GM19395 (cell line): ENCODE results near the gene AP2A2.

Source experiments
- ATAC-seq: cut with Tn5 transposase; IDR thresholded peaks from one replicate; pipeline ENCODE4 v1.9.1; 2021; ENCODE audit warnings: mild to moderate bottlenecking, moderate library complexity; ENCODE audit not compliant: unreplicated experiment

Gene AP2A2

DNA sequence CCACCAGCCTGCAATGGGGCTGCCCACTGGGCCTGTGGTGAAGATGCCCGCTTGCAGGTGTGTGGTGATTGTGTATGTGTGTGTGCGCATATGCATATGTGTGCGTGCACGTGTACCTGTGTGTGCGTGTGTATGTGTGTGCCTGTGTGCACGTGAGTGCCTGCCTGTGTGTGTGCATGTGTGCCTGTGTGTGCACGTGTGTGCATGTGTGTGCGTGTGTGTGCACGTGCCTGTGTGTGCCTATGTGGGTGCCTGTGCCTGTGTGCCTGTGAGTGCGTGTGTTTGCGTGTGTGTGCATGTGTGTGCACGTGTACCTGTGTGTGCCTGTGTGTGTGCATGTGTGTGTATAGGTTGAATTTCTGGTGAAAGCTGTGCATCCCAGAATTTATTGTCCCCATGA lies 113.3 kb downstream of the AP2A2 start:
- ATAC-seq: no peak

DNA sequence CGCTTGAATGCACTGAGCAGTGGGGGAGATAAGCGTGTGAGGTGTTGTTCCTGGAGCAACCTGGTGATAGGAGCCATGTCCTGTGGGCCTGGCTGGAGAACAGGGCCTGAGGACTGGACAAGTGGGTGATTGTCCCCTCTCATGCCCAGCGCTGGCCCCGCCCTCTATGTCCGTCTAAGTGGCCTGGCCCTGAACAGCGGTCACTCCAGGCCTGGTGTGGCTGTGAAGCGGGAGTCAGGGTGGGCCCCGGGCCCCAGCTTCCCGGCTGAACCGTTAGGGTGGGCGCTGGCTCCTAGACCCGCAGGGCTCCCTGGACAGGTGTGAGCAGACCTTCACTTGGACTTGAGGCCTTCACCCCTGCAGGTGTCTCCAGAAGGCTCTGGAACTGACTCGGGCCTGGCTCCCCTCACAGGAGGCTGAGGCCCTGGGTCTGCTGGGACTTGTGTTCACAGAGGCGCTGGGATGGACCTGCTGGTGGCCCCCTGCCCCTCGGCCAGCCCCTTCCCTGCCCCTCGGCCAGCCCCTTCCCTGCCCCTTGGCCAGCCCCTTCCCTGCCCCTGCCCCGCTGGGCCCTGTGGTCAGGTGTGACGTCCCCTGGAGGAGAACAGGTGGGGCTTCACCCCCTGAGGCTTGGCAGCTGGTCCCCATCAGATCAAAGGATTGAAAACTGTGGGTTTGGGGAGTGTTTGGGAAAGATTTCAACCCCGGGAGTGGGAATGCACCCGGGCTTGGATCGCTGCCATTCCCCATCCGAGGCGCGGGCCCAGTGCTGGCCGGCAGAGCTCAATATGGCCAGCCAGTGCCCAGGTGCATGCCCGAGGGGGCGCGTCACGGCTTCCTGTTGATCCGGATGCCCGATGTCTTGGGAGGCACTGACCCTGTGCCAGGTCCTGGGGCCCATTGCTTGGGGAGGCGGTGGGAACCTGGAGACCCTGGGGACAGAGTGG lies 114.1 kb downstream of the AP2A2 start:
- no peak for ATAC-seq

DNA sequence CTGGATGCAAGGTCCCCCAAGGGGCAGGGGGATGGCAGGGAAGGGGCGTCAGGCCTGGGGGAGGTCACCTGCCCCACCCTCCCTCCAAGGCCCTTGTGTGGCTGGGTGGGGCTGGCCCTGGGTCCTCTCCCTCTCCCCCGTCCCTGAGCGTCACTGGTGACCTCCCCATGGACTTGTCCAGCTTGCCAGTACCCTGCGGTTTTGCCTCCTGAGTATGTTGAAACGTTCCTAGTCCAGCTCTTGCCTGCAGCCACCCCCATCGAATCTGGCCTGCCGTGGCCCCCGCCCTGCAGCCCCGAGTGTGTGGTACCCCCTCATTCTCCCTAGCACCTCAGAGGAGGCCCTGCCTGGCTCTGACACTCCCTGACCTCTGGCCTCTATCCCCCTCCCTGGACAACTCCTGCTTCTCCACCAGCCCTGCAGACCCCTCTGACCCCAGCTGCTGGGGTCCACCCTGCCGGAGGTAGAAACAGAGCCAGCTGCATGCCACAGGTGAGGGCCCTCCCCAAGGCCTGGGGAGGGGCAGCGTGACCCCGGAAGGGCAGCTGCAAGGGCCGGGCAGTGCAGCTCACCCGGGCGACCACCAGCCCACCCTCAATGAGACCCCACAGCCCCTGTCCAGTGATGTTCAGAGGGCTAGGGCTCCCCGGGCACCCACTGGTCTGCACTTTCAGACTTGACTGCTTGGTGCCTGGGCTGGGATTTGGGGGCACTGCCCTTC lies 114.9 kb downstream of the AP2A2 start:
- ATAC-seq: no peak

DNA sequence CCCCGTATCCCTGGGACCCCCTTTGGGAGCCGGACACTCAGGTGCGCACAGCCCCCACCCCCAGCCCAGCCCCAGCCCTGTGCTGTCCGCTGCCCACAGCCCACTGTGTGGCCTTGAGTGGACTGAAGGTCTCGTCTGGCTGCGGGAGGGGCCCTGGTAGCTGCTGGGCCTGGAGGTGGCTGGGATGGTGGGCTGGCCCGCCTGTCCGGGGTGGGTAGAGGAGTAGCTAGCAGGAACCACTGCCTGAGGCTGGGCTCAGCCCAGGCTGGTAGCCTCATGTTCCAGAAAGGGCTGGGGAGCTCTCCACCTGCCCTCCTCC lies 115.4 kb downstream of the AP2A2 start:
- no peak for ATAC-seq

DNA sequence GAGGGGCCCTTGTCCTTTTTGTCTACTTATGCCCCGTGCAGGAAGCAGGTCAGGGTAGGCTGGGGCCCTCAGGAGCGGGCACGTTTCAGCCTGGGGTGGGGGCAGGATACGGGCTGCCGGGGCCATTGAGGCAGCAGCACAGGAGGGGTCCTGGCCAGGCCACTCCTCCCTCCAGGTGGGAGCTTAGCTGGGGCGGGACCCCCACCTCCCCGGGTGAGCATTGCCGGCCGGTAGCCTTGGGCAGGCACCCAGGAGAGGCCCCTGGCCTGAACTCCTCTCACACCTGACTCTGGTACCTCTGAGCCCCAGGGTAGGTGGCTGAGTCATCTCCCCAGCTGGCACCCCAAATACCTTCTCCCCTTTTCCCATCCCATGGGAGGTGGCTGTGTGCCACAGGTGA lies 115.8 kb downstream of the AP2A2 start:
- no peak for ATAC-seq

DNA sequence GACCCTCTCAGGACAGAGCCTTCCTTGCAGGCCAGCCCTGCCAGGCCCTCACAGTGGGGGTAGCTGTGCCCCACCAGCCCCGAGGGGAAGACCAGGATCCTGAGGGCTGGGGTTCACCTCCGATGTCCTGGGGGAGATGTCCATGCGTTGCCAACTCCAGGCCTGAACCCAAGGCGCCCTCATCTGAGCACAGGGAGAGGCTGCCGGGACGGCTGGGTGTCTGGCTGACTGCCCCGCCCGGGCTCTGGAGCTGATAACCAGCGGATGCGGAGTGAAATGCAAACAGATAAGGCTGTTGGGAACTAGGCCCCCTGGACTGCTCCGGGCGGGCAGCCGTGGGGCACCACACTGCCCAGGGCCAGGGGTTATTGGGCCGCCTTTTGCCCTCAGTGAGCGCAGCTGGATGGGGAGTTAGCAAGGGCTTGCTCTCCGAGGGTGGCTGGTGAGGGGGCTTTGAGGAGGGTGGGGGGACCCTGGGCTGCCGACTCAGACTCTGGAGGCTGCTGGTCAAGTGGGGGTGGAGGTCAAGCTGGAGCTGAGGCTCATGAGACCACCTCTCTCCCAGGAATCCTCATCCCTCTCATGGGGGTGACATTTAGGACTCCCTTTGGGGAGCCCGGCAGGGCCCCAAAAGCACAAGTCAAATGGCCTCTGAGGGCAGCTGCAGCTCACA lies 116.4 kb downstream of the AP2A2 start:
- ATAC-seq: no peak

DNA sequence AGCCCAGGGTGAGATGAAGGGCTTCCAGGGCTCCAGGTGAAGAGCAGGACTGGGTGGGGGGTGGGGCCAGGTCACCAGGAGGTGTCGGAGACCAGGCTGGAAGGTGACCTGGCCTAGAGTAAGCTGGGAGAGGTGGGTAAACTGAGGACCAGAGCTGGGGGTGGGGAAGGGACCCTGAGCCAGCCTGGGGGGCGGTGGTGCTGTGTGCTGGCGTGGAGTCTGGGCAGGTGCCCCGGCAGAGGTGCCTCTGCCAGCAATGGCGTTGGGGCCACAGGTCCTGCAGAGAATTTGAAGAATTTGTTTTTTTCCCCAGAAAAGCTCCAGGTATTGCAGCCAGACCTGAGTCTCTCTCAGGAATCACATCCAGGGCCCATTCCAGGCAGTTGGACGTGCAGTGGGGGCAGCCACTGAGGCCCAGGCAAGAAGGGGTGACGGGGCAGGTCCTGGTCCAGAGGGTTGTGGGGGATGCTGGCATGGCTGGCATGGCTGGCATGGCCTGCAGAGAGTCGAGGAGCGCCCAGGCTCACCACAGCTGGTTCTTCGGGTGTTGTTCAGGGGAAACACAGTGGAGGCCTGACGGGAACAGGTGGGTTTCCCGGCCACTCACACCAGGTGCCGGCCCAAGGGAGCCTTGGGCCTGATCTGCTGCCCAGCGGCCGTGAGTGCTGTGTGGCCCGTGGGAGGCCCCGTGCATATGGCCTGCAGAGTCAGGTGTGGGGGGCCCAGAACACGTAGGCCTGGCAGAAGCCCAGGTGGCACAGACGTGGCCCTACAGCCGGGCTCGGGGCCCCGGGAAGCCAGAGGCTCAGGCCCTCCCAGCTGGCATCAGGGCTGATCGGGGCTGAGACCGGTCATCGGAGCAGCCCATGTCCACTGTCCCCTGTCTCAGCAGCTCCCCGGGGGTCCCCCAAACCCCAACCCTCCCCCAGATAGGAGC lies 117.2 kb downstream of the AP2A2 start:
- ATAC-seq: no peak

DNA sequence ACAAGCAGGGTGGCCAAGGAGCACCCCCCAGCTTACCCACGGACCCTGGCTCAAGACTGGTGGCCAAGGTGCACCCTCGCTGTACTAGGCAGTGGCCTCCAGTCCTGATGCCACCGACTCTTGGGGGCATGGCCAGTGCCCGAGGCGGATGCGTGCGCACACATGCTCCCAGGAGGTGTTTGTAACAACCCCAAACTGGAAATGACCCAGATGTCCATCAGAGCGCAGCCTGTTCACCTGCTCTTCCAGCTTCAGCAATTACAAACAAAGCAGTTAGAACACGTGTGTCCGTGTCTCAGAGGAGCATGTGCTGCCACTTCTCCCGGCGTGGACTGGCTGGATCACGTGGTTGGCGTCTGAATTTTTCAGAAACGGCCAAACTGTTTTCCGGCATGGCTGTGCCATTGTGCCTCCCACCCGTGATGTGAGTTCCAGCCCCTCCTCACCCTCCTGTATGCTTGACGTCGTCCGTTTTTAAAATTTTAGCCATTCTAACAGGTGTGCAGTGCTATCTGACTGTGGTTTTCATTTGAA lies 118.0 kb downstream of the AP2A2 start:
- ATAC-seq: no peak

DNA sequence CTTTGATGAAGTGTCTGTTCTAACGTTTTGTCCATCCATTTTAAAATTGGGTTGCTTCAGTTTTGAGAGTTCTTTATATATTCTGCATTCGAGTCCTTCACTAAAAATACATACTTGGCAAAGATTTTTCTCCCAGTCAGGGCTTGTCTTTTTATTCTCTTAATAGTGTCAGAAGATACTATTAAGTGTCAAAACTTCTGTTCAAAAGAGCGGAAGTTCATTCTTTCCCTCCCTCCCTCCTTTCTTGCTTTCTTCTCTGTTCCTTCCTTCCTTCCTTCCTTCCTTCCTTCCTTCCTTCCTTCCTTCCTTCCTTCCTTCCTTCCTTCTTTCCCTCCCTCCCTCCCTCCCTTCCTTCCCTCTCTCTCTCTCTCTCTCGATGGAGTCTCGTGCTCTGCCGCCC lies 118.5 kb downstream of the AP2A2 start:
- ATAC-seq: no peak

DNA sequence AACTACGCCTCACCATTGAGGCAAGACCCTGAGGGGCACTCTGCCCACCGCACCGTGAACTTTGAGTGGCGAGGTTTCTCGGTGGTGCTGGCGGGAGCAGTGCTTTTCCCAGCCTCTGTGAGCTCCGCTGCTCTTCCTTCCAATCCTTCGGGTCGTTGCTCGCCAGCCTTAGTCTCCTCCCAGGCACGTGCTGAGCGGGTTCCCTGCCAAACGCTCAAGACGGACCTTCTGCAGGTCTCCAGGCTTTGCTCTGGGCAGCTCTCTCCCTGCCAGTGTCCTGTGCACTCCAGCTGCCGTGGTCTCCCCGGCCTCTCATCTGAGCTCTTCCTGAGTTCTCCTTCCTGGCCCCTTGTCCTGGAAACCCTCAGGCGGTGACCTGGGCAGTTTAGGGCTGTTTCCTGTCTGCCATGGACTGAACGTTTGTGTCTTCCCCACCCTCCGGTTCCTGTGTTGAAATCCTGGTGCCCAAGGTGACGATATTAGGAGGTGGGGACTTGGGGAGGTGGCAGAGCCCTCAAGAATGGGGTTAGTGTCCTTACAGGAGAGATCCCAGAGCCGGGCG lies 122.0 kb downstream of the AP2A2 start:
- no peak for ATAC-seq

DNA sequence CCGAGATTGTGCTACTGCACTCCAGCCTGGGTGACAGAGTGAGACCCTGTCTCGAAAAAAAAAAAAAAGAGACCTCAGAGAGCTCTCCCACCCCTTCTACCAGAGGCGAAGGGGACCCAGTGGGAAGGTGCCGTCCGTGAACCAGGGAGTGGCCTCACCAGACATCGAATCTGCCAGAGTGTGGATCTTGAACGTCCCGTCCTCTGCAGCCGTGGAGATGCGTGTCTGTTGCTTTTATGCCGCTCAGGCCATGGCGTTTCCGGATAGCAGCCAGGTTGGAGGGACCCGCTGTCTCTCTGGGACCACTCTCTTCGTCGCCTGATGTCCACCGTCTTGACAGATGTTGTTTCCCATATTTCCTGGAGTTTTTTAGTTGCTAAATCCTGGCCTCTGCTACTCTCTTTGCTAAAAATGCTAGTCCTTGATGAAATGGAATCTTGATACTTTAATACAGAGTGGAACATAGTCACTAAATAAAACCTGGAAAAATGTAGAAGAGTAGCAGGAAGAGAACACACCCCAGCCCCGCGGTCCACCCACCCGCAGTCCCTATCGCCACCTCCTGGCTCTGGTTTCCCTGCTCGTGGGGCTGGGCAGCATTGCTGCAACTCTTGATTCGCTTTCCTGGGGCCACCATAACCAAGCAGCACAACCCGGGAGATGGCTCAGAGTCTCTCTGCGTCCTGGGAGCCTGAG lies 122.9 kb downstream of the AP2A2 start:
- no peak for ATAC-seq

DNA sequence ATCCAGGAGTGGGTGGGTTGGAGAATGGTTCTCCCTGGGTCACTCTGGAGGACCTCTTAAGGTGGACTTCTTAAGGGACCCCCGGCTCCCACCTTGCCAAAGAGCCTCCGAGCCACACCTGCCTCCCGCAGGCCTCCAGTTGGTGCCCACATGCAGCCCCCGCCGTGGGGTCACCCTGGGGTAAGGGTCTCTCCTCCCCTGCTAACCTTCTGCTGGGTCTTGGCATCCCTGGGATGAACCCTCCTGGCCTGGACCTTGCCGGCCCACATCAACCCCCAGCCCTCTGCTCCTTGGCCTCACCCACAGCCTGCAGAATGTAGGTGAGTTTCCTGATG lies 123.4 kb downstream of the AP2A2 start:
- no peak for ATAC-seq

DNA sequence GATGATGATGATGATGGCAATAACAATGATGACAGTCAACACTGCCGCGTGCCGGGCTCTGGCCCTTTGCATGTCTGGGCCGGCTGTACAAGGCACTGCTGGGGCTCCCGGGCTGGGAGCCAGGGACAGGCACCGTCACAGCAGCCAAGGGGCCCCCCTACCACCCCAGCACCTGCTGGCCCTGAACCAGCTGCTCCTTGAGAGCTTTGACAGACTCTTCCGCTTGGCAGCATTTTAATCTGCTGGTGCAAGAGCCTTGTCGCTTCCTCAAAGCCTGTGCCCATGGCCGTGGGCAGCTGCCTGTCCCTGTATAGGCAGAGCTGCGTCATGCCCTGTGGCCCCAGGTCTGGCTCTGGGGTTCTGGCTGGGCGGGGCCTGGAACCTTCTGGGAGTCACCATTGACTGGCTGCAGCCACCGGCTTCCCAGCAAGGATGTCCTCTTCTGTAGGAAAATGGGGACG lies 123.8 kb downstream of the AP2A2 start:
- no peak for ATAC-seq

DNA sequence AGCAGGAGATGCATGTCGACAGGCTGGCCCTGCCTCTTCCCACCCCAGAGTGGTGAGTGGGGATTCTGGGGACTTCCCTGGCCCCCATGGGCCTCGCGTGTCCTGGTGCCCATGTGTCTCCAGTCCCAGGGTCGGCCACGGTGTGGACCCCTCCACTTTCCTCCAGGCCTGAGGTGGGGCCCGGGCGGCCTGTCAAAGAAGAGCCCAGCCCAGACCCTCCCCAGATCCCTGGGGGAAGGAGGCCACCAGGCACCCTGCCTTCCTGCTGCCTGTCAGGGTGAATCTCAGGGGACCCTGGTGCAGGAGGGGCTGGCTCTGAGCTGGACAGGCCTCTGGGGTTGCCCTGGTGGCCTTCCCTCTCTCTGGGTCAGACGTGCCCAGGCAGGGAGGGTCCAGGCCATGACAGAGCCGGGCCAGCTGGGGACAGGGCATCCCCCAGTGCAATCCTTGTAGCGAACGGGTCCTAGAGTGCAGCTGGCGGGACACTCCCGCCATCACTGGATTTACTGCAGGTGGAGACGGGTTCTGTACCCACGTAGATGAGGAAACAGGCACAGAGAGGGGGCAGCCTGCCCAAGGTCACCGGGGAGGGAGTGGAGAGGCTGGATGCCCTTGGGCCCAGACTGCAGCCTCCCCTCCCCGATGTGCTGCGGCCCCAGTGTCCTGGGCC lies 124.4 kb downstream of the AP2A2 start:
- ATAC-seq: no peak

DNA sequence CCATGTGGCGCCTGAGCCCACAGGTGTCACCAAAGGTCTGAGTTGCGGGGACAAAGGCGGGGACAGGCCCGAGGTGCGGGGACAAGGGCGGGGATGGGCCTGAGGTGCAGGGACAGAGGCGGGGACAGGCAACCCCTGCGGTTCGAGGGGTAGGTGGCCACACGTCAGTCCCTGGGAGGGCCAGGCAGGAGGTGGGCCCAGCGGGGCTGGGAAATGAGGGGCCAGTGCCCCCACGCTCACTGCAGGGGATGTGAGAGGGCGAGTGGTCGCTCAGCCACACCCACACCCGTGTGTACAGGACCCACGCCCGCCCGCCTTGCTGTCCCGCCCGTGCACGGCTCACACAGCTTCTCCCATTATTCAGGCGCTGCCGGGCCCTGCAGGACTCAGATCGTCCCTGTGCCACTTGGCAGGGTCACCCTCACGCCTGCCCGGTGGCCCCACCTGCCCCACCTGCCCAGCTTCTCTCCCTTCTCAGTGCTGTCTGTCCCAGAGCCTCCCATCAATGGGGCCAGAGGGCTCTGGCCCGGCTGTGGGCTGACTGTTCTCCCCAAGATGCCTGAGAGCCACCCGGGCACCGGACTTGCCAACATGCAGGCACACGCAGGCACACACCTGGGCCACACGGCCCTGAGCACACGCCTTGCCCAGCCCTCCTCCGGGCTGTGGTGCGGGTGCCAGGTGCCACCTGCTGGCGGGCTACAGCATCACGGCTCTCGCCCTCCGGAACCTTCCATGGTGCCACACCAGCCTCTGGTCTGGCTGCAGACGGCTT lies 125.1 kb downstream of the AP2A2 start:
- no peak for ATAC-seq

DNA sequence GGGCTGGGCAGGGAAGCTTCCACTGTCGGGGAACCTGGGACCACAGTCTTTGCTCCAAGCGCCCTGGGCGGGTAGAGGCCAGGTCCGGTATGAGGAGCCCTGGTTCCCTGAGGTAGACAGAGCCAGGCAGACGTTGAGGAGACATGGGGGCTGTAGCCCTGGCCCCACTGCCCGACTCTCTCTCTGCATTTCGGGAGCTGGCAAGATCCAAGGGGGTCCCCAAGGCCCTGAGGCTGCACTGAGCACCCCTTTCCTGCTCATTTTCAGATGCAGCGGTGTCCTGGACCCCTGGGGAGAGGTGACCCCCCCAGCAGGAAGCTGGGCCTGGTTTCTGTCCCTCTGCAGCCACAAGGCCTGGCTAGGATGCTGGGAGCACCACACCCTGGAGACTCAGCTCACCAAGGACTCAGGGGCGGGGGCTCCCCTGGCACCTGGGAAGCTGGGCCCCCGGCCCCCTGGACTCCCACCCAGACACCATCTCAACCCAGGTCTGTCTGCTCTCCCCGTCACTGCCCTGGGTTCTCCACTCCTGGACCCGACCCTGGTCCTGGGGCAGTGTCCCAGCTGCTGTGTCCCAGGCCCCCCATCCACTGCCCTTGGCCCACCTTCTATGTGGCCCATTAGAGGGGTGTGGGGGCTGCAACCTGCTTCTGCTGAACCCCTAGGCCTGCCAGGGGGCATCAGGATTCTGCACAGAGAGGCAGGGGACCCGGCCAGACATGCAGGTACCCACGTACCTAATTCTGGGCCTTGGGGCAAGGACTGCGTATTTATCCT lies 125.9 kb downstream of the AP2A2 start:
- no peak for ATAC-seq
